LNCaP clone FGC (cell line): ENCODE results near the gene FGF8.

Experiments used
- DNase-seq: peaks from one replicate; pipeline ENCODE4 v3.0.0-alpha.2; 2011; ENCODE audit warnings: low read depth
- H3K4me3 ChIP-seq: 2 replicates; pipeline ENCODE4 v1.5.1; 2011; ENCODE audit warnings: mild to moderate bottlenecking, low read depth, low read length, control low read depth
- CTCF ChIP-seq: IDR thresholded peaks from 2 replicates; pipeline ENCODE4 v1.5.1; 2012; ENCODE audit warnings: mild to moderate bottlenecking; ENCODE audit not compliant: control insufficient read depth, insufficient read depth; ENCODE audit errors: extremely low read depth

The FGF8 gene

GRCh38 chr10:101778151-101778780, 2.4 kb upstream of the FGF8 start:
- DNase-seq: no peak
- no peak for TF ChIP-seq CTCF
- H3K4me3 ChIP-seq: no peak overlapping the region

- H3K4me3 ChIP-seq: no peak overlapping the region
- DNase-seq: no peak
- no peak for TF ChIP-seq CTCF
Observed at GRCh38 chr10:101777619-101778145, 1.8 kb upstream of the FGF8 start.

GRCh38 chr10:101776161-101776817, 375 bp upstream of the FGF8 start:
- no peak for TF ChIP-seq CTCF
- no peak for DNase-seq
- H3K4me3 ChIP-seq: no peak overlapping the region

- H3K4me3 ChIP-seq: no peak overlapping the region
- DNase-seq: no peak
- TF ChIP-seq CTCF: no peak
Observed at GRCh38 chr10:101774589-101775272, 1.2 kb downstream of the FGF8 start.

- no peak overlapping the region for H3K4me3 ChIP-seq
- no peak for DNase-seq
- no peak for TF ChIP-seq CTCF
Observed at GRCh38 chr10:101773923-101774588, 1.9 kb downstream of the FGF8 start.

GRCh38 chr10:101772895-101773761, 2.8 kb downstream of the FGF8 start:
- no peak overlapping the region for H3K4me3 ChIP-seq
- no peak for DNase-seq
- TF ChIP-seq CTCF: no peak
